ENCODE results near the gene SOAT2.

DNA sequence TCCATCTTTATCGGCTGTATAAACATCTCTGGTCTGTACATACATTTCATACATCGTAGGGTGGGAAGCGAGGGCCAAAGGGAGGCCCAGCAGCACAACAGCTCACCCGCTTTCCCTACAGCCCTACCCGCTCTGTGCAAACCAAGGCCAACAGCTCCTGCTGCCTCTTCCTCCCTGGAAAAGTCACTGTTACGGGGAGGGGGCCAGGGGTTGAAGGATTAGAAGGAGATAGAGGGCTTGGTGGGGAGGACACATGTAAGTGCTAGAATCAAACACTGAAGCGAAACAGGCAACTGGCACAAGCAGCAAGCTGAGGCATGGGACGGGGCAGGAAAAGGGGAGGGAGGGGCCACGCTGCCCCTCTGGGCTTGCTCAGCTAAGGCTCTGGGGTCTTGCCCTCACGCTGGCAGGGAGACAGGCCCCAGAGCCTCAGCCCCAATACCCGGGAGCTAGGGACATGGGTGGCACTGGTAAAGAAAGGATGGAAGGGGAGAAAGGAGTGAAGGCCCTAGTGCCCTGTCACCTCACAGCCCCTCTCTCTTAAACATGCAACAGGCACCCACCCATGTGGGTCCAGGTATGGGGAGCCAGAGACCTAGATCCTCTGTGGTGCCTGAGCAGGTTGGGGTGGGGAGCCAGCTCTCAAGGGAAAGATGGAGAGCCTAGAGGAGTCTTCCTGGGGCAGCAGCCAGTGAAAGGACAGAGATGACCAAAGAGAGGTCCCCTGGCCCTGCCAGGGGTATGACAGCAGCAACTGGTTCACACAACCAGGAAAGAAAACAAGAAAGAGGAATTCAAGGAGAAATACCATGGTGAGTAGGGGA, 38.5 kb upstream of the SOAT2 start:
- TF ChIP-seq POLR2AphosphoS5 (IDR thresholded peaks at IDR 0.05; ENCODE audit: borderline replicate concordance, low read depth, low read length), result no peak
- no peak for TF ChIP-seq EZH2 (IDR thresholded peaks at IDR 0.05)

All from SK-N-MC (cell line).